GM12878 (cell line): ENCODE measurements around the gene TATDN3. TPM values are rescaled to one million over a fixed set of nuclear protein-coding genes. Genes with fewer than 3 reads are reported as not detected.

Source experiments
- ATAC-seq: fragments of 200-7000 bp; cut with Tn5 transposase; 3 replicates; pipeline ENCODE4 v1.9.1; 2020; ENCODE audit warnings: mild to moderate bottlenecking, moderate library complexity
- BruUV-seq: library from RNA; stranded (reverse); fragments of 400-500 nt; replicated peaks from 2 replicates; lab custom pipeline; 2021; lab: Mats Ljungman, UMichigan
- CTCF ChIA-PET: fragments of 300-600 bp; sonication (Branson Sonifier 250); formaldehyde crosslinking; extraction: SDS; loops from one replicate; lab custom pipeline; 2021; ENCODE audit warnings: inconsistent platforms; lab: Yijun Ruan, JAX
- POLR2A ChIA-PET: fragments of 350-600 bp; formaldehyde crosslinking; extraction: SDS; loops from one replicate; lab custom pipeline; 2021; ENCODE audit warnings: inconsistent platforms; lab: Charles Lee
- RAD21 ChIA-PET: fragments of 300-600 bp; sonication (Branson Sonifier 250); formaldehyde crosslinking; loops from one replicate; lab custom pipeline; 2023; ENCODE audit warnings: antibody characterized with exemption; ENCODE audit not compliant: unreplicated experiment; lab: Charles Lee
- SMC1A ChIA-PET: fragments of 300-600 bp; sonication (Branson Sonifier 250); formaldehyde crosslinking; loops from one replicate; lab custom pipeline; 2023; ENCODE audit not compliant: unreplicated experiment, uncharacterized antibody; lab: Charles Lee
- DNase-seq: peaks from one replicate; pipeline ENCODE4 v3.0.0-alpha.2; 2011; ENCODE audit warnings: low read depth, low spot score
- FAIRE-seq: peaks from 3 replicates; lab custom pipeline; 2011; peaks lifted over from hg19 to GRCh38; lab: Jason Lieb, UNC
- H2AFZ ChIP-seq: 2 replicates; pipeline ENCODE4 v1.6.0; 2011; ENCODE audit warnings: low read depth, low read length, control low read depth; ENCODE audit not compliant: control insufficient read depth
- H3K27ac ChIP-seq: 2 replicates; pipeline ENCODE4 v1.5.1; 2011; ENCODE audit warnings: control low read depth; ENCODE audit not compliant: control insufficient read depth, insufficient read depth
- H3K27me3 ChIP-seq, 2 experiments: replicated peaks in 1 of 2; 2 replicates each; pipeline versions ENCODE4 v1.6.0 to v1.6.1; 2011; ENCODE audit warnings: low read length in 1 of 2; ENCODE audit not compliant: control insufficient read depth in 2 of 2, insufficient read depth in 2 of 2
- H3K36me3 ChIP-seq, 2 experiments: 2 replicates each; pipeline ENCODE4 v1.5.1; 2011; ENCODE audit warnings: low read length in 1 of 2; ENCODE audit not compliant: control insufficient read depth in 2 of 2, insufficient read depth in 2 of 2
- H3K4me1 ChIP-seq: 2 replicates; pipeline ENCODE4 v1.6.1; 2011; ENCODE audit warnings: mild to moderate bottlenecking, low read length, moderate library complexity, mixed read lengths; ENCODE audit not compliant: control insufficient read depth, insufficient read depth
- H3K4me2 ChIP-seq: 2 replicates; pipeline ENCODE4 v1.6.0; 2011; ENCODE audit warnings: control low read depth; ENCODE audit not compliant: control insufficient read depth, insufficient read depth
- H3K4me3 ChIP-seq: fragments of 200-600 bp; sonication (generic); 2 replicates; pipeline ENCODE4 v1.5.1; 2016
- H3K79me2 ChIP-seq: 2 replicates; pipeline ENCODE4 v1.6.0; 2011; ENCODE audit warnings: low read length; ENCODE audit not compliant: control insufficient read depth, insufficient read depth
- H3K9ac ChIP-seq: 2 replicates; pipeline ENCODE4 v1.8.0; 2011; ENCODE audit warnings: low read length, control low read depth, mixed read lengths; ENCODE audit not compliant: control insufficient read depth, insufficient read depth
- H3K9me3 ChIP-seq: replicated peaks from 3 replicates; pipeline ENCODE4 v1.5.1; 2011; ENCODE audit warnings: mild to moderate bottlenecking, low read length; ENCODE audit not compliant: control insufficient read depth, insufficient read depth
- H4K20me1 ChIP-seq: 2 replicates; pipeline ENCODE4 v1.6.0; 2011; ENCODE audit not compliant: control insufficient read depth, insufficient read depth
- BCL11A ChIP-seq: IDR thresholded peaks from 2 replicates; pipeline ENCODE4 v1.6.1; 2011; ENCODE audit warnings: low read depth, low read length
- LARP7 ChIP-seq: fragments of 450-650 bp; IDR thresholded peaks from 2 replicates; pipeline ENCODE4 v1.6.1; 2017; ENCODE audit warnings: mild to moderate bottlenecking
- PML ChIP-seq: IDR thresholded peaks from 2 replicates; pipeline ENCODE4 v1.6.1; 2012; ENCODE audit warnings: low read length, inconsistent platforms
- STAT1 ChIP-seq: fragments of 450-650 bp; conservative IDR thresholded peaks from 2 replicates; pipeline ENCODE4 v1.6.1; 2014; ENCODE audit warnings: antibody characterized with exemption, mild to moderate bottlenecking
- SUPT20H ChIP-seq: IDR thresholded peaks from 2 replicates; pipeline ENCODE4 v1.6.1; 2011; ENCODE audit warnings: low read depth, mild to moderate bottlenecking, low read length, moderate library complexity, borderline replicate concordance; ENCODE audit not compliant: control insufficient read depth
- ZNF207 ChIP-seq: fragments of 450-650 bp; IDR thresholded peaks from 2 replicates; pipeline ENCODE4 v1.6.1; 2014; ENCODE audit warnings: antibody characterized with exemption, mild to moderate bottlenecking, borderline replicate concordance
- WGBS: methylation state at CpG from one replicate; pipeline ENCODE4 v1.1.6; 2016; ENCODE audit warnings: low lambda C conversion rate; ENCODE audit not compliant: insufficient replicate concordance, insufficient coverage; ENCODE audit errors: missing lambda C conversion rate; 5-methylcytosine and 5-hydroxymethylcytosine counted together
- in situ Hi-C: fragments of 300-500 bp; cut with MboI; formaldehyde crosslinking; loops from 9 replicates; pipeline ENCODE4 v1.14.3; 2018; ENCODE audit warnings: mixed read lengths
- intact Hi-C: fragments of 100-400 bp; cut with micrococcal nuclease; formaldehyde crosslinking; loops from one replicate; pipeline ENCODE4 v1.14.2; 2022; ENCODE audit not compliant: unreplicated experiment
- polyA plus RNA-seq, 11 experiments: library from polyadenylated mRNA; depleted of rRNA in 4 of 11; unstranded in 6 of 11; stranded (reverse) in 5 of 11; fragments of >200 nt; fragmentation: Nextera tagmentation in 4 of 11; fragmentation: Illumina TruSeq in 1 of 11; extraction: Ambion mirVana in 4 of 11; extraction: Trizol in 1 of 11; gene quantifications; 1 replicate in 1 of 11; 2 replicates in 10 of 11; pipeline versions ENCODE4 v1.2.1 to v1.2.3, GENCODE V29; 2011 to 2016; ENCODE audit warnings: inconsistent platforms in 2 of 11, missing spikeins in 2 of 11, low read depth in 1 of 11
- total RNA-seq, 4 experiments: library from RNA; depleted of rRNA in 3 of 4; stranded (reverse); fragments of >200 nt in 3 of 4; fragmentation: Illumina TruSeq in 1 of 4; extraction: Trizol in 1 of 4; gene quantifications; 2 replicates each; pipeline versions ENCODE4 v1.2.1 to v1.2.3, GENCODE V29; 2013 to 2021
- TF ChIP-seq, protein P1 (sequence below): fragments of 450-650 bp; IDR thresholded peaks from 2 replicates; pipeline ENCODE4 v1.6.1; 2016; ENCODE audit warnings: mild to moderate bottlenecking

The TATDN3 gene
- total and polyA plus RNA-seq, 10 of the 15 experiments (the other 5 are each of a cell fraction or from before 2014, with no cell fraction given), result 15.5 to 40.0 (median 22.7) TPM

DNA sequence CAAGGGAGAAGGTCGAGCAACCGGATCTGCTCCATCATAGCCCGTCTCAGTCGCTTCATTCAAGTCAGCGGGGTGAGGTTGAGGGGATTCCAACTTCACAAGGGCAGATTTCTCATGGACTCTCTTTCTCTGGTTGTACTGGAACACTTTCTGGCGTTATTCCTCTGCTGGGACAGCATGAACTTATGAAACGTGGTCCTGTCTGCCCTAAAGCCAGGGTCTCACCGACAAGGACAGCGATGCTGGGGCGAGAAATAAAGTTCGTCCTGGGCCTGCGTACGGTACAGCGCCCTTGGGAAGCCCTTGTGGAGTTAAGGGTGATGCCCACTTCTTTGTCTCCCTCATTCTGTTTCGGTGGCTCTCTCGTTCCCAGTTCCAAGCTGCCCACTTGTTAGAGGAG, 65.1 kb downstream of the TATDN3 start:
- POLR2A ChIA-PET, result interaction anchor here (0.6 to 2.7 kb wide), 11 partner anchors 9 to 1290 kb away, joined by 4 to 31 read pairs (median 6); partner anchors contain the start of gene SPATA45
- Histone ChIP-seq H3K79me2 (peaks cover 48% of the 10 kb centered on the region), H3K4me2 (peak overlapping the region; percentile 96), H3K4me1 (peaks cover 6% of the 10 kb centered on the region), H4K20me1 (no peaks in the 10 kb centered on the region), H2AFZ (no peak overlapping the region), H3K4me3 (peak overlapping the region; percentile 98), H3K9me3 (no peaks in the 10 kb centered on the region), H3K9ac (peak overlapping the region; percentile 25; the same call in 1 of the 2 replicates), H3K27me3 (no peaks in the 10 kb centered on the region), H3K36me3 (no peaks in the 10 kb centered on the region), H3K27ac (no peak overlapping the region; the same call in 1 of the 2 replicates)
- TF ChIP-seq ZNF207 (no peak), BCL11A (no peak), LARP7 (no peak), PML (no peak), SUPT20H (no peak), STAT1 (no peak)
- TF ChIP-seq, protein P1, sequence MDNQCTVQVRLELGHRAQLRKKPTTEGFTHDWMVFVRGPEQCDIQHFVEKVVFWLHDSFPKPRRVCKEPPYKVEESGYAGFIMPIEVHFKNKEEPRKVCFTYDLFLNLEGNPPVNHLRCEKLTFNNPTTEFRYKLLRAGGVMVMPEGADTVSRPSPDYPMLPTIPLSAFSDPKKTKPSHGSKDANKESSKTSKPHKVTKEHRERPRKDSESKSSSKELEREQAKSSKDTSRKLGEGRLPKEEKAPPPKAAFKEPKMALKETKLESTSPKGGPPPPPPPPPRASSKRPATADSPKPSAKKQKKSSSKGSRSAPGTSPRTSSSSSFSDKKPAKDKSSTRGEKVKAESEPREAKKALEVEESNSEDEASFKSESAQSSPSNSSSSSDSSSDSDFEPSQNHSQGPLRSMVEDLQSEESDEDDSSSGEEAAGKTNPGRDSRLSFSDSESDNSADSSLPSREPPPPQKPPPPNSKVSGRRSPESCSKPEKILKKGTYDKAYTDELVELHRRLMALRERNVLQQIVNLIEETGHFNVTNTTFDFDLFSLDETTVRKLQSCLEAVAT, result peak; percentile 63
- DNase-seq (no peak), ATAC-seq (no peak), FAIRE-seq (no peak)
- SMC1A ChIA-PET, result interaction anchor here (0.6 to 1.6 kb wide), 5 partner anchors 24 to 214 kb away, joined by 3 to 6 read pairs (median 3); no protein-coding TSS in a partner anchor
- RAD21 ChIA-PET, result interaction anchor here (0.6 to 2.8 kb wide), 5 partner anchors 23 to 248 kb away, joined by 3 to 18 read pairs (median 10); partner anchors contain the start of gene ATF3
- no TSS peak for BruUV-seq
- in situ Hi-C loops, result no loop called here
- intact Hi-C loops, result loop anchor here (1.0 to 5.0 kb wide), 2 partner anchors 12 to 39 kb away; no protein-coding TSS in a partner anchor
- CTCF ChIA-PET, result interaction anchor here (1.5 kb wide), 1 partner anchor 138 kb away, joined by 4 read pairs; no protein-coding TSS in a partner anchor
- WGBS, result 94% methylated on average over 16 of the region's 16 CpGs
